Measurements from ENCODE around the gene NREP. TPM values are rescaled to one million over a fixed set of nuclear protein-coding genes. Genes with fewer than 3 reads are reported as not detected.

Gene NREP
- total RNA-seq, 1 experiment from 2014 or later: 2.3 TPM

DNA sequence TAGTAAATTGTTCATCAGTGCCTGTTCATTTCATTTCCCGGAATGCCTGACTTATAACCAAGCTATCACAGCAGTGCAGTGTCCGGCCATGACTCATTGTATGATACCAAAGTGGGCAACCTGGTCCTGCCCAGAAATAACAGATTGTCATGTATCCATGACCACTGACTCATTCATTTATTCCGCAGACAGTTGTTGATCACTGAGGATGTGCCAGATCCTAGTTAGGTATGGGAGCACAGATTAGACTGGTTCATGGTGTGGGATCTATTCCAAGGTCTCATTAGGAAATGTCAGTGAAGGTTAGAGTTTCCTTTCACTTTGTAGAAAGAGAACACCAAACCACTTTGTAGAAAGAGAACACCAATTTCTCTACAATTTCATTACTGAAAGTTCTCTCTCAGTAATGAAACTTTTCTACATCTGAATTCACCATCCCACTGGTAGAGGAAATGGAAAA is 8.7 kb downstream of the NREP start:
- H3K4me3 ChIP-seq (ENCODE audit: low read depth, low read length): no peak overlapping the region
- Mint-ChIP-seq H3K4me3 (ENCODE audit: unreplicated experiment) (no peak overlapping the region), H3K9me3 (ENCODE audit: unreplicated experiment) (no peaks in the 10 kb centered on the region), H3K36me3 (ENCODE audit: insufficient read depth, unreplicated experiment) (no peaks in the 10 kb centered on the region), H3K27me3 (ENCODE audit: insufficient read depth, unreplicated experiment) (peaks cover 2% of the 10 kb centered on the region), H3K27ac (ENCODE audit: unreplicated experiment) (no peak overlapping the region), H3K4me1 (ENCODE audit: low read depth, unreplicated experiment) (no peaks in the 10 kb centered on the region)
- CTCF ChIA-PET: no interaction called here
- H3K9me3 ChIP-seq: no peaks in the 10 kb centered on the region
- H3K27me3 ChIP-seq (replicated peaks; ENCODE audit: control insufficient read depth, insufficient read depth, low read length): no peaks in the 10 kb centered on the region
- TF ChIP-seq, protein P1, sequence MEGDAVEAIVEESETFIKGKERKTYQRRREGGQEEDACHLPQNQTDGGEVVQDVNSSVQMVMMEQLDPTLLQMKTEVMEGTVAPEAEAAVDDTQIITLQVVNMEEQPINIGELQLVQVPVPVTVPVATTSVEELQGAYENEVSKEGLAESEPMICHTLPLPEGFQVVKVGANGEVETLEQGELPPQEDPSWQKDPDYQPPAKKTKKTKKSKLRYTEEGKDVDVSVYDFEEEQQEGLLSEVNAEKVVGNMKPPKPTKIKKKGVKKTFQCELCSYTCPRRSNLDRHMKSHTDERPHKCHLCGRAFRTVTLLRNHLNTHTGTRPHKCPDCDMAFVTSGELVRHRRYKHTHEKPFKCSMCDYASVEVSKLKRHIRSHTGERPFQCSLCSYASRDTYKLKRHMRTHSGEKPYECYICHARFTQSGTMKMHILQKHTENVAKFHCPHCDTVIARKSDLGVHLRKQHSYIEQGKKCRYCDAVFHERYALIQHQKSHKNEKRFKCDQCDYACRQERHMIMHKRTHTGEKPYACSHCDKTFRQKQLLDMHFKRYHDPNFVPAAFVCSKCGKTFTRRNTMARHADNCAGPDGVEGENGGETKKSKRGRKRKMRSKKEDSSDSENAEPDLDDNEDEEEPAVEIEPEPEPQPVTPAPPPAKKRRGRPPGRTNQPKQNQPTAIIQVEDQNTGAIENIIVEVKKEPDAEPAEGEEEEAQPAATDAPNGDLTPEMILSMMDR (IDR thresholded peaks at IDR 0.05; ENCODE audit: insufficient read depth in 1 of 2, low read depth in 1 of 2, low read length in 1 of 2, severe bottlenecking in 1 of 2, unreplicated experiment in 1 of 2): no peak
- intact Hi-C loops (cut with micrococcal nuclease; ENCODE audit: unreplicated experiment): no loop called here
- H3K4me1 ChIP-seq: no peaks in the 10 kb centered on the region
- POLR2A ChIA-PET: no interaction called here
- BruUV-seq (replicated peaks): no TSS peak
- DNase-seq: no peak
- no peaks in the 10 kb centered on the region for H3K36me3 ChIP-seq (ENCODE audit: control insufficient read depth, insufficient read depth, low read length)

DNA sequence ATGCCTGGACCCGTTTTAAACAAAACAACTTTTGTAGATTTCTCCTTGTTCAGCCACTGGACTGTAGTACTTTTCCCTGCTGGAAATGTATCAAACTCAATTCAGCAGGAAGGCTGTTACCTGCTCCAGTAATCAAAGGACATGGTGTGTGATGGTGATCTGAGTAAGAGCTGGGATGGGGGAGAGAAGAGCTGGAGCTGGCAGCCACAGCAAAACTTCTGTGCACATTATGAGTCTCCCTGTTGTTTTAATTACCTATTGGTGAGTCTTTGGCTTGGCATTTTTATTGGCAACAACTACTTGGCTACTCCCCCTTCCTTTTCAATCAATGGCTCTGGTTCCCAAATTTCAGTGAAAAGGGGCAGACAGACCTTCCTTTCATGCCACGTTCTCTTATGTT is 9.7 kb downstream of the NREP start:
- Histone ChIP-seq H3K9me3 (no peaks in the 10 kb centered on the region), H3K4me1 (no peaks in the 10 kb centered on the region), H3K36me3 (ENCODE audit: control insufficient read depth, insufficient read depth, low read length) (no peaks in the 10 kb centered on the region), H3K27me3 (replicated peaks; ENCODE audit: control insufficient read depth, insufficient read depth, low read length) (no peaks in the 10 kb centered on the region), H3K4me3 (ENCODE audit: low read depth, low read length) (no peak overlapping the region)
- H3K4me1 Mint-ChIP-seq (ENCODE audit: low read depth, unreplicated experiment): no peaks in the 10 kb centered on the region
- H3K36me3 Mint-ChIP-seq (ENCODE audit: insufficient read depth, unreplicated experiment): no peaks in the 10 kb centered on the region
- TF ChIP-seq, protein P1 (IDR thresholded peaks at IDR 0.05; ENCODE audit: insufficient read depth in 1 of 2, low read depth in 1 of 2, low read length in 1 of 2, severe bottlenecking in 1 of 2, unreplicated experiment in 1 of 2): no peak
- no peak overlapping the region for H3K4me3 Mint-ChIP-seq (ENCODE audit: unreplicated experiment)
- peaks cover 2% of the 10 kb centered on the region for H3K27me3 Mint-ChIP-seq (ENCODE audit: insufficient read depth, unreplicated experiment)
- H3K27ac Mint-ChIP-seq (ENCODE audit: unreplicated experiment): no peak overlapping the region
- BruUV-seq (replicated peaks): no TSS peak
- POLR2A ChIA-PET: no interaction called here
- CTCF ChIA-PET: no interaction called here
- no peak for DNase-seq
- no peaks in the 10 kb centered on the region for H3K9me3 Mint-ChIP-seq (ENCODE audit: unreplicated experiment)
- intact Hi-C loops (cut with micrococcal nuclease; ENCODE audit: unreplicated experiment): no loop called here

DNA sequence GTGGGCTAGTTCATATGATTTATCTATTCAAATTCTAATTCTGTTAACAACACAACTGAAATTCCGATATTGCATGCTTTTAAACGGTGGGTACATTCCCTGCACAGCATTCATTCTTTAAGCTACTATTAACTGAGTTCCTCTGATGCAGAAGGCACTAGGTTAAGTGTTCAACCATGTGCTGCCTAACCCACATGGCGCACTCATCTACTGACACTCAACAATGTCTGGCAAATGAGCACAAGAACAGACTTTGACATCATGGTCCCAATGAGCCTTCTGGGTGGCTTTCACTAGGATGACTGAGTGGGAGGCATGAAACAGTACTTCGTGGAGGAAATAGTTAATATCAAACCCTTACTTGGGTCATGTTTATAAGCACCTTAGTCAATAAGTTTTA is 10.2 kb downstream of the NREP start:
- TF ChIP-seq, protein P1 (IDR thresholded peaks at IDR 0.05; ENCODE audit: insufficient read depth in 1 of 2, low read depth in 1 of 2, low read length in 1 of 2, severe bottlenecking in 1 of 2, unreplicated experiment in 1 of 2): no peak
- ChIA-PET CTCF (no interaction called here), POLR2A (no interaction called here)
- H3K4me1 ChIP-seq: no peaks in the 10 kb centered on the region
- BruUV-seq (replicated peaks): no TSS peak
- no peak for DNase-seq
- H3K36me3 ChIP-seq (ENCODE audit: control insufficient read depth, insufficient read depth, low read length): no peaks in the 10 kb centered on the region
- intact Hi-C loops (cut with micrococcal nuclease; ENCODE audit: unreplicated experiment): no loop called here
- Mint-ChIP-seq H3K4me3 (ENCODE audit: unreplicated experiment) (no peak overlapping the region), H3K36me3 (ENCODE audit: insufficient read depth, unreplicated experiment) (no peaks in the 10 kb centered on the region), H3K27ac (ENCODE audit: unreplicated experiment) (no peak overlapping the region), H3K9me3 (ENCODE audit: unreplicated experiment) (no peaks in the 10 kb centered on the region), H3K27me3 (ENCODE audit: insufficient read depth, unreplicated experiment) (no peaks in the 10 kb centered on the region), H3K4me1 (ENCODE audit: low read depth, unreplicated experiment) (no peaks in the 10 kb centered on the region)
- no peaks in the 10 kb centered on the region for H3K9me3 ChIP-seq
- no peak overlapping the region for H3K4me3 ChIP-seq (ENCODE audit: low read depth, low read length)
- no peaks in the 10 kb centered on the region for H3K27me3 ChIP-seq (replicated peaks; ENCODE audit: control insufficient read depth, insufficient read depth, low read length)

Data from Caco-2 (cell line).